H9 (cell line): Measurements from ENCODE around the gene UBE4B. TPM values are rescaled to one million over a fixed set of nuclear protein-coding genes. Genes with fewer than 3 reads are reported as not detected.

Source experiments
- DNase-seq: peaks from one replicate; pipeline ENCODE4 v3.0.0-alpha.2; 2017
- H2AFZ ChIP-seq: one replicate; pipeline ENCODE4 v1.6.1; 2013; ENCODE audit warnings: mild to moderate bottlenecking, low read length, control low read depth, moderate library complexity
- H2AK5ac ChIP-seq: 2 replicates; pipeline ENCODE4 v1.6.1; 2013; ENCODE audit warnings: low read length, control low read depth, mixed read lengths; ENCODE audit not compliant: insufficient read length
- H2BK120ac ChIP-seq: one replicate; pipeline ENCODE4 v1.6.1; 2013; ENCODE audit warnings: low read depth, mild to moderate bottlenecking, low read length, control low read depth, inconsistent platforms; ENCODE audit not compliant: poor library complexity, severe bottlenecking
- H2BK12ac ChIP-seq: 2 replicates; pipeline ENCODE4 v1.6.1; 2013; ENCODE audit warnings: low read length, control low read depth, mixed read lengths, low read depth; ENCODE audit not compliant: insufficient read length
- H2BK15ac ChIP-seq: 2 replicates; pipeline ENCODE4 v1.6.1; 2013; ENCODE audit warnings: low read depth, low read length, control low read depth
- H2BK20ac ChIP-seq: one replicate; pipeline ENCODE4 v1.6.1; 2013; ENCODE audit warnings: low read depth, mild to moderate bottlenecking, low read length, control low read depth, inconsistent platforms; ENCODE audit not compliant: poor library complexity, severe bottlenecking
- H2BK5ac ChIP-seq: 2 replicates; pipeline ENCODE4 v1.6.1; 2013; ENCODE audit warnings: low read length, control low read depth, mixed read lengths; ENCODE audit not compliant: insufficient read length
- H3K14ac ChIP-seq: 2 replicates; pipeline ENCODE4 v1.6.1; 2013; ENCODE audit warnings: low read length, control low read depth; ENCODE audit not compliant: insufficient read depth
- H3K18ac ChIP-seq: 2 replicates; pipeline ENCODE4 v1.6.1; 2013; ENCODE audit warnings: low read depth, mild to moderate bottlenecking, mixed read lengths, low read length, control low read depth; ENCODE audit not compliant: insufficient read length
- H3K23ac ChIP-seq: 2 replicates; pipeline ENCODE4 v1.6.1; 2013; ENCODE audit warnings: low read length, control low read depth, mixed read lengths, low read depth; ENCODE audit not compliant: insufficient read length
- H3K23me2 ChIP-seq: 2 replicates; pipeline ENCODE4 v1.6.1; 2013; ENCODE audit warnings: low read depth, mild to moderate bottlenecking, mixed read lengths, low read length, control low read depth; ENCODE audit not compliant: insufficient read length, poor library complexity, severe bottlenecking
- H3K27ac ChIP-seq: 2 replicates; pipeline ENCODE4 v1.5.1; 2013; ENCODE audit warnings: low read length, control low read depth, mixed read lengths, low read depth; ENCODE audit not compliant: insufficient read length
- H3K27me3 ChIP-seq: 2 replicates; pipeline ENCODE4 v1.6.1; 2013; ENCODE audit warnings: low read length, control low read depth, inconsistent platforms; ENCODE audit not compliant: insufficient read depth
- H3K4ac ChIP-seq: 2 replicates; pipeline ENCODE4 v1.6.1; 2013; ENCODE audit warnings: low read depth, mild to moderate bottlenecking, control low read depth, inconsistent platforms, low read length, moderate library complexity
- H3K4me1 ChIP-seq: 2 replicates; pipeline ENCODE4 v1.6.1; 2013; ENCODE audit warnings: low read length, control low read depth, inconsistent platforms; ENCODE audit not compliant: insufficient read depth
- H3K4me2 ChIP-seq: 2 replicates; pipeline ENCODE4 v1.6.1; 2013; ENCODE audit warnings: low read length, control low read depth, mixed read lengths; ENCODE audit not compliant: insufficient read length, insufficient read depth
- H3K56ac ChIP-seq: 2 replicates; pipeline ENCODE4 v1.6.1; 2013; ENCODE audit warnings: low read depth, mild to moderate bottlenecking, mixed read lengths, low read length, control low read depth; ENCODE audit not compliant: insufficient read length
- H3K79me1 ChIP-seq: 2 replicates; pipeline ENCODE4 v1.6.1; 2013; ENCODE audit warnings: low read depth, mild to moderate bottlenecking, moderate library complexity, low read length, control low read depth, inconsistent platforms; ENCODE audit not compliant: insufficient read depth, poor library complexity, severe bottlenecking
- H3K79me2 ChIP-seq: 2 replicates; pipeline ENCODE4 v1.6.1; 2013; ENCODE audit warnings: low read length, control low read depth, inconsistent platforms; ENCODE audit not compliant: insufficient read depth
- H3K9ac ChIP-seq: 2 replicates; pipeline ENCODE4 v1.6.1; 2013; ENCODE audit warnings: low read length, control low read depth, mixed read lengths; ENCODE audit not compliant: insufficient read length; ENCODE audit errors: extremely low read depth
- H3K9me3 ChIP-seq: one replicate; pipeline ENCODE4 v1.6.1; 2013; ENCODE audit warnings: low read depth, low read length, inconsistent platforms; ENCODE audit not compliant: control insufficient read depth
- H3T11ph ChIP-seq: one replicate; pipeline ENCODE4 v1.6.1; 2013; ENCODE audit warnings: mild to moderate bottlenecking, low read length, control low read depth, inconsistent platforms
- H4K20me1 ChIP-seq: one replicate; pipeline ENCODE4 v1.6.1; 2013; ENCODE audit not compliant: control insufficient read depth, insufficient read length, insufficient read depth
- H4K5ac ChIP-seq: 2 replicates; pipeline ENCODE4 v1.6.1; 2013; ENCODE audit warnings: low read depth, mild to moderate bottlenecking, mixed read lengths, low read length, control low read depth; ENCODE audit not compliant: insufficient read length
- H4K8ac ChIP-seq: replicated peaks from 2 replicates; pipeline ENCODE4 v1.6.1; 2013; ENCODE audit warnings: low read length, control low read depth, mixed read lengths, low read depth; ENCODE audit not compliant: insufficient read length
- H4K91ac ChIP-seq: 2 replicates; pipeline ENCODE4 v1.6.1; 2013; ENCODE audit warnings: low read depth, mild to moderate bottlenecking, moderate library complexity, mixed read lengths, low read length, control low read depth; ENCODE audit not compliant: insufficient read length
- H3K27ac Mint-ChIP-seq, 3 experiments: 2 replicates in 2 of 3; 3 replicates in 1 of 3; pipeline ENCODE4 v1.8.0; 2020 to 2021; ENCODE audit warnings: mixed read lengths in 3 of 3, mild to moderate bottlenecking in 1 of 3, moderate library complexity in 1 of 3
- H3K27me3 Mint-ChIP-seq: 2 replicates; pipeline ENCODE4 v1.8.0; 2021; ENCODE audit warnings: low read depth, mild to moderate bottlenecking, moderate library complexity, mixed read lengths
- H3K36me3 Mint-ChIP-seq, 3 experiments: 2 replicates in 2 of 3; 3 replicates in 1 of 3; pipeline ENCODE4 v1.8.0; 2020 to 2021; ENCODE audit warnings: low read depth in 3 of 3, mixed read lengths in 3 of 3; ENCODE audit not compliant: insufficient read depth in 1 of 3
- H3K4me1 Mint-ChIP-seq, 2 experiments: 2 replicates each; pipeline ENCODE4 v1.8.0; 2020; ENCODE audit warnings: mixed read lengths in 2 of 2
- H3K4me3 Mint-ChIP-seq, 2 experiments: 2 replicates in 1 of 2; 3 replicates in 1 of 2; pipeline ENCODE4 v1.8.0; 2020 to 2021; ENCODE audit warnings: mild to moderate bottlenecking in 2 of 2, mixed read lengths in 2 of 2, moderate library complexity in 1 of 2
- H3K9me3 Mint-ChIP-seq, 2 experiments: 2 replicates in 1 of 2; 3 replicates in 1 of 2; pipeline ENCODE4 v1.8.0; 2020; ENCODE audit warnings: mild to moderate bottlenecking in 2 of 2, mixed read lengths in 2 of 2, moderate library complexity in 1 of 2
- CTCF ChIP-seq: fragments of 200-600 bp; sonication (generic); conservative IDR thresholded peaks from 3 replicates; pipeline ENCODE4 v1.8.0; 2021; ENCODE audit warnings: antibody characterized with exemption, mild to moderate bottlenecking
- WGBS: extraction: QIAGEN DNeasy Blood & Tissue Kit; methylation state at CpG from one replicate; pipeline ENCODE4 v1.1.7; 2013; ENCODE audit warnings: missing lambda C conversion rate, low lambda C conversion rate, mixed read lengths; ENCODE audit not compliant: insufficient read length; ENCODE audit errors: extremely low coverage; 5-methylcytosine and 5-hydroxymethylcytosine counted together
- total RNA-seq: library from RNA; stranded (reverse); gene quantifications from 2 replicates; pipeline ENCODE4 v1.2.1, GENCODE V29; 2021

Gene UBE4B
- total RNA-seq, 1 experiment from 2014 or later, result 67.6 TPM

- no peak overlapping the region for H3K14ac ChIP-seq
- no peaks in the 10 kb centered on the region for H3K23me2 ChIP-seq
- no peak for TF ChIP-seq CTCF
- no peak overlapping the region for H2AK5ac ChIP-seq
- no peak overlapping the region for H4K5ac ChIP-seq
- Mint-ChIP-seq H3K27me3 (no peaks in the 10 kb centered on the region; the same call in 1 of the 2 replicates), H3K4me3 (no peak overlapping the region), H3K27ac (no peak overlapping the region), H3K36me3 (peaks cover 0 to 6% (median 4%) of the 10 kb centered on the region in 3 experiments; a peak in 3 of 7 replicates), H3K9me3 (no peaks in the 10 kb centered on the region), H3K4me1 (no peaks in the 10 kb centered on the region)
- no peak overlapping the region for H2BK20ac ChIP-seq
- no peaks in the 10 kb centered on the region for H3K27me3 ChIP-seq
- no peak overlapping the region for H3K4ac ChIP-seq
- no peak overlapping the region for H3K56ac ChIP-seq
- no peak overlapping the region for H2BK12ac ChIP-seq
- H2BK15ac ChIP-seq, result no peak overlapping the region
- H3K4me1 ChIP-seq, result no peaks in the 10 kb centered on the region
- H2BK120ac ChIP-seq, result no peak overlapping the region
- H3K79me2 ChIP-seq, result no peaks in the 10 kb centered on the region
- no peak overlapping the region for H4K91ac ChIP-seq
- no peaks in the 10 kb centered on the region for H4K20me1 ChIP-seq
- no peak overlapping the region for H4K8ac ChIP-seq
- no peak overlapping the region for H3T11ph ChIP-seq
- H3K79me1 ChIP-seq, result no peaks in the 10 kb centered on the region
- H2BK5ac ChIP-seq, result no peak overlapping the region
- H3K18ac ChIP-seq, result no peak overlapping the region
- no peak overlapping the region for H2AFZ ChIP-seq
- no peak overlapping the region for H3K9ac ChIP-seq
- H3K4me2 ChIP-seq, result no peak overlapping the region
- H3K23ac ChIP-seq, result no peak overlapping the region
- no peak overlapping the region for H3K27ac ChIP-seq
- no peak for DNase-seq
- H3K9me3 ChIP-seq, result no peaks in the 10 kb centered on the region
- no CpG with 5 or more reads among the region's 6 CpGs for WGBS
Observed at GRCh38 chr1:9985001-9985400, 47.8 kb upstream of the UBE4B start.
